NCI-H1436 treated with DMSO at 0.1 percent for 48 hours (cell line): ENCODE data around the gene PIP4K2A.
"Not testable (repeated sequence)": the region's sequence is repeated elsewhere in the genome, so short reads cannot be mapped to it uniquely, and the experiment has no call there.

Experiments
- DNase-seq: peaks from one replicate; lab custom pipeline; 2025; lab: John Stamatoyannopoulos, UW

The PIP4K2A gene

GRCh38 chr10:22714479-22715289 is at the start of gene PIP4K2A:
PIP4K2A (minus strand) TSS chr10:22714578; CDS start chr10:22714326, 252 bp downstream.
- no peak for DNase-seq

DNA sequence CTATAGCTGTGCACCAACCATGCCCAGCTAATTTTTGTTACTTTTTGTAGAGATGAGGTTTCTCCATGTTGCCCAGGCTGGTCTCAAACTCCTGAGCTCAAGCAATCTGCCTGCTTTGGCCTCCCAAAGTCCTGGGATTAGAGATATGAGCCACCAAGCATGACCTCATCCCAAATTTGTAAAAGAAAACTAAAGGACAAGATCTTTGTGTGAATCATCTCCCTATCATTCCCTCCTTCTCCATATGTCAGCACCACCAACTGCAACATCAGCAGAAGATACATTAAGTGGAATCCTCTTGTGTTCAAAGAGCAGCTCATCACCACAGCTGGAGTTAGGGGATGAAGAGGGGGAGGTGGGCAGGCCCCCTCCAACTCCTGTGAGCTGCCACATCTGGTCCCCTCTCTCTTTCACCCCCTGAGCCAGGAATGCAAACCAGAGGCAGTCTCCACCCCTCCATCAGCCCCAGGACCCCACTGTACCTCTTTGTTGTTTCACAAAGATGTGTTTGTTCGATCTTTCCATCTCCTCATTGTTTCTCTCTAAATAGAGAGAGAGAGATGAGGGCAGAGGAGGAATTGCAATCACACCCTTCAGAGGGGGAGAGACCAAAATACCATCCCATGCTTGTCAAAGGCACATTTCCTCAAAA is 47.3 kb upstream of the PIP4K2A start:
- no peak for DNase-seq

DNA sequence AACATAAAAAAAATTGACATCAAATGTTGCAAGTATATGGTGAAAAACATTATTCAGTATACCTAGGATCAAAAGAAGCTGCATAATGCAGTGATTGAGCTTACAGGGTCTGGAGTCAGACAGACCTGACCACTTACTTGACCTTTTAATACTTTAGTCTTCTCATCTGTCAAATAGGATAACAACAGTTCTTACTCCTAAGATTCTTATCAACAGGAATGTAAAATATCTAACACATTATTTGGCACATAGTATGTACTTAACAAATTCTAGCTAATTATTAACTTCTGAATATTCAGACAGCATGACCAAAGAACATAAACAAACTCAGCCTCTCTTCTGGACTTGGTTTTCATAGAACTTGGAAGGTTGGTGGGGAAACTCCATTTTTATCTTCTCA is 45.6 kb upstream of the PIP4K2A start:
- no peak for DNase-seq

DNA sequence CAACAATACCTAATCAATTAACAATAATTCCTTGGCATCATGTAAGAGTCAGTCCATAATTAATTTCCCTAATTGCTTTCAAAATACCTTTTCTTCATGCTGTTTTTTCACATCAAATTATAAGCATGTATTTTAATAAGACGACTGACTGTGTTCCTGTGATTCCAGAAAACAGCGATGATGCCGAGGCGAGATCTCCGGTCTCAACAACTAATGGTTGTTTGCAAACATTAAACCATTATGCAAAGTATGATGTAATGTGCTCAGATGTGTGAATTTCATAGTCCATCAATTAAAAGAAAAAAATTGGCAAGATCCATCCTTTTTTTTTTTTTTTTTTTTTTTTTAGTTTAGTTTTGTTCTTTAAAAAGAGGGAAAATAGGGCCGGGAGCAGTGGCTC is 44.5 kb upstream of the PIP4K2A start:
- DNase-seq: no peak

- no peak for DNase-seq
Observed at GRCh38 chr10:22754296-22754695, 39.9 kb upstream of the PIP4K2A start.

DNA sequence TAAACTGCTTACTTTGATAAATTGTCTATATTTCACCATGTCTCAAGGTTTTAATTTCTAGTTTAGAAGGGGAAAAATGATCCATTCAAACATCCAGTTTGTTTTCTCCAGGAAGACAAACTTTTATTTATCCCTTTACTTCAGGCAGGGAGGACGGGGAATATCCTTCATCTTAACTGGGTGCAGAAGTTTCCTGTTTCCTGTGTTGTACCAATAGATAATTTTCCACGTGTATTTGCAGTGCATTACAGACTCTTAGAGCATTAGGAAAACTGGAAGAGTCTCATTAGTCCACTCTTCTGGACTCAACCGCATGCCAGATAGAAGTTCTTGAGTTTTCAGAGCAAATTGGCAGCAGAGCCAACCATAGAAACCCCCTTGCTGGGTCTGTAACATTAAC is 39.4 kb upstream of the PIP4K2A start:
- no peak for DNase-seq

DNA sequence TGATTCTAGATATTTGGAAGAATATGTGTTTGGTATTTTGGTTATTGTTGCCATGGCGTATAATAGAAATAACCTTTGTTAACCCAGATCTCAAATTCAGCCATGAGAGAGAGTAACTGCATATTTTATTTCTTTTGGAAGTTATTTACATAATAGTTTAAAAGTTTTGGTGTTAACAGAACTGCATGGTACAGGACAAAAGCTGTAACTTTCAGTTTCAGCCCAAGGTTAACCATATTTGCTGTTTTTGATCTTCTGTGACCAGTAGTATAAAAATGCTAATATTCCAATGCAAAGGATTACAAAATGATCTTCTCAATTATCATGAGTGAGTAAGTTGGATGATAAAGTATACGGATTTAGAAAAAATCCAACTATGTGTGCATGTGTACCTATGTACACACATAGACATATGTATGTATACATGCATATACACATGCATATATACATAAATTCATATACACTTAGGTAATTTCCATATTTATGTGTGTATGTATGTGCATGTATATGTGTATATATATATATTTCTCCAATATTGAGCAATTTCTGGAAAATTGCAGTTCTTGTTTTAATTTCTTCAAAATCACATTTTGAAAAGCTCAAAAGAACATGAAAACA is 38.0 kb upstream of the PIP4K2A start:
- no peak for DNase-seq

DNA sequence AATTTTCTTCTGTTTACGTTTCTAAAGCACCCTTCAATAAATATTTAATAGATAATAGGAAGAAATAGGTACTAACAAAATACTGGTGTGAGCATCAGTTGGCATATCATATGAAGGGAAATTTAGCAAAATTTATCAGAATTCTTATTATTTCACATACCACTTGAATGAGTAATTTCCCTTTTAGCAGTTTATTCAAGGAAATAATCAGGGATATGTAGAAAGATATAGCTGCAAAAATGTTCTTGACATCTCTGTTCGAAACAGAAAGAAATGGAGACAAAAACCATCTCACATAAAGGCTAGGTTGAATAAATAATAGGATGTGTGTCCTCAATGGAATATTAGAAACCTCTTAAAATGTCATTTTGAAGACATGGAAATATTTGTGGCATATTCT is 35.8 kb upstream of the PIP4K2A start:
- DNase-seq: no peak

GRCh38 chr10:22744858-22745257 is 30.5 kb upstream of the PIP4K2A start:
- not testable (repeated sequence) for DNase-seq

DNA sequence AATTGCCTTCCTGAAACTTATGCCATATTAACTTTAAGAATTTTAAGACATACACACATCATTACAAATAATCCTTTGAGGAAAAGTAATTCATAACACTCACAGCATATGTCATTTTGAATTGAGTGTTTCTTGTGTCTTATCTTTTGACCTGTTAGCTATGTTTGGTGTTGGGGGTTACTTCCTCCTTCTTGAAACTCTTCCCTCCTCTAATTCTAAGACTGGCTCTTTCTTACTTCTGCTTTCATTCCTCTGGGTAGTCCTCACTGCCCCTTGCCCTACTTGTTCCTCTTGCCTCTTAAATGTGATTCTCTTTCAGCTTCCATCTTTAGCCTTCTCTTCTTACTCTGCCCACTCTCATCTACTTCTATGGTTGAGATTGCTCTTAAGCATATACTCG is 28.3 kb upstream of the PIP4K2A start:
- DNase-seq: no peak

DNA sequence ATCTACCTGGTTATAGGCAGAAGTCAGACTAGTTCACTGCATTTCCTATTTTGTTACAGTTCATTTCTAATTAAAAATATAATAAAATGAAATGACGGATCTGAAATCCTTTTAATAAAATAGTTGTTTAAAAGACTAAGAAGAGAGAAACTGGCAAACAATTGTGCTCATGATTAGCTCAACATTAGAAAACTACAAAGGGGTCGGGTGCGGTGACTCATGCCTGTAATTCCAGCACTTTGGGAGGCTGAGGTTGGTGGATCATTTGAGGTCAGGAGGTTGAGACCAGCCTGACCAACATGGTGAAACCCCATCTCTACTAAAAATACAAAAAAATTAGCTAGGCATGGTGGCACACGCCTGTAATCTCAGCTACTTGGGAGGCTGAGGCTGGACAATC is 27.3 kb upstream of the PIP4K2A start:
- DNase-seq: not testable (repeated sequence)

GRCh38 chr10:22740180-22740579 is 25.8 kb upstream of the PIP4K2A start:
- no peak for DNase-seq

DNA sequence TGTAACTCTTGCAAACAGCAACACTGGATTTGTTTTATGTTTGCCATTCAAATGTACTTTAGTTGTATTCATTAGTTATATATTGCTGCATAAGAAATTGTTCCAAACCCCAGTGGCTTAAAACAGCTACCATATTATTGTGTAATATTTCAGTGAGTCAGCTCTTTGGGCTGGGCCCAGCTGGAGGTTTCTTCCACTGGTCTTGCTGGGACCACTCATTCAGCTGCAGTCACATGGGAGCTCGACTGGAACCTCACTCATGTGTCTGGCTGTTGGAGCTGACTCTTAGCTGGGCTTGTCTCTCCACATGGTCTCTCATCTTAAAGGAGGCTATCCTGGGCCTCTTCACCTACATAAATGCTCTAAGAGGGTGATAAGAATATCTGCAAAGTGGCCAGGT is 23.2 kb upstream of the PIP4K2A start:
- DNase-seq: no peak

GRCh38 chr10:22736134-22736533 is 21.8 kb upstream of the PIP4K2A start:
- DNase-seq: no peak

DNA sequence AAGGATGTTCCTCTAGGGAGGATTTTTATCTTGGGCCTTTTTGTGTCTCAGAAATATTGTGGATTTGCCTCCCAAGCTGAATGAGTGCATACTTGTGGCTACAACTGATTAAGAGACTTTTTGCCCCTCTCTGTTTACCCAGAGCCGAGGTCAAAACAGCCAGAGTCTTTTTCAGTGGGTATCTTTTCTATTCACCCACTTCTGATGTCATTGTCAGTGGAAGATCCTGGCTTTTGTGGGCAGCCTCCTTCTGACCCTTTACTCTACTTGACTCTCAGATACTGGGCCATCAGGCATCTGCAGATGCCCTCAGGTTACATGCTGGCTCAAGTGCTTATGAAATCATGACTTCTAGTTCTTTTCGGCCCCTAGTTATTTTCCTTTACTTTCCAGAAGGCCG is 19.6 kb upstream of the PIP4K2A start:
- DNase-seq: no peak

DNA sequence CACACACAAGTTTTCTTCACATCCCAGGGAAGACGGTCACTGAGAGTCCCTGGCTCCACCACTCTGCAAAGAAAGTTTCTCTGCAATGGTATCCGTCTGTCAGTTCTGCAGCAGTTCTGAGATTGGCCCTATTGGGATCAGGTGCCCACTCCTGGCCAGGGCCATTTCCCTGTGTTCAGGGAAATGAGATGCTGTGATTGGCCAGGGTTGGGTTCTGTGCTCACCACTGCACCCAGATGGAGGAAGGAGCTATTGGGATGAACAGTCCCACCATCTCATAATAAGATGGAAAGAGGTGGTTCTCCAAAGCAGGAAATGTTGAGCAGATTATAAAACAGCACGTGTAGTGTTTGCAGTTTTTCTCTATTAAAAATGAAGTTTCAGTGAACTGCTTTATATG is 13.3 kb upstream of the PIP4K2A start:
- DNase-seq: no peak

- DNase-seq: no peak
Observed at GRCh38 chr10:22727112-22727511, 12.7 kb upstream of the PIP4K2A start.

GRCh38 chr10:22724773-22725172 is 10.4 kb upstream of the PIP4K2A start:
- no peak for DNase-seq

- DNase-seq: no peak
Observed at GRCh38 chr10:22723783-22724182, 9.4 kb upstream of the PIP4K2A start.

DNA sequence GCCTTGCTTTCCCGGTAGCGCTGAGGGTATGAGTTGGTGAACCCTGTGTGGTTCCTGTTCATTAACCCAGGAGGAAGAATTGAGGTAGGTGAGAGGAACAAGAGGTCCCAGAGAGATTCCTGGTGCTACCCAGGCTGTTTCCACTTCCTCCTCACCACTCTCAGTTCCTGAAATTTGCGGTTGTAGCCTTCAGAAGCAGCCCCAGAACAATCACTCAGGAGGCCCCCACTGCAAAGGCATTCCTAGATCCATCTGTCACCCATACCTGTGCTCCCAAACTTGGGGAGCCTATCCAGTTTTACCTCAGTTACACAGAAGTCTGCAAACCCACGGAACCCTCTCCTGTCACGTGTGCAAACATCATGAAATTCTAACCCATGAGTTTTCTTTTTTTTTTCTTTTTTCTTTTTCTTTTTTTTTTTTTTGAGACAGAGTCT is 9.0 kb upstream of the PIP4K2A start:
- no peak for DNase-seq

DNA sequence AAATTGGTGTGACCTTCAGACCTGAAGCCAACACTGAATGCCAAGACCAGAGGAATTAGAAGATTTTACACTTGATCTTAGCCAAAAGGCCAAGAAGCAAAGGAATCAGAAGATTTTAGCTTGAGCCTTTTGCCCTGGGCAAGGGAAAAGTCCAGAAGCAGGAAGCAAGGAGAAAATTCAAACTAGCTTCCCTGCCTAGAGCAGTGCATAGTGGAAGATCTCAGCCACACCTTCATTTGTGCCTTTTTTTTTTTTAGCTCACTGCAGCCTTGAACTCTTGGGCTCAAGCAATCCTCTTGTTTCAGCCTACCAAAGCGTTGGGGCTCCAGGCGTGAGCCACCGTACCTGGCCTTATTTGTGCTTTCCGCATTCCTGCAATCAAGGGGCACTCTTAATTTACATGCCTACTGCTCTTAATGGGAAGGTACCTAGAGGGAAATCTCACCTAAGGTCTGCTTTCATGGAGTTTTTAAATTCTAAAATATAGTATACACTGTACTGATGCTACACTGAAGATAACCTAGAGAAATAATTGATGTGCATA is 8.3 kb upstream of the PIP4K2A start:
- no peak for DNase-seq

- DNase-seq: no peak
Observed at GRCh38 chr10:22720667-22721066, 6.3 kb upstream of the PIP4K2A start.
